Ovary (tissue), 3 donors: ENCODE measurements around the gene PPP1R37.

Experiments
- CTCF ChIP-seq, 3 donors: fragments of 450-650 bp in 2 of 3; fragments of 200-600 bp in 1 of 3; IDR thresholded peaks; one replicate each; pipeline versions ENCODE4 v1.5.1 to v1.8.0; 2016 to 2022; ENCODE audit warnings: antibody characterized with exemption in 3 of 3, mild to moderate bottlenecking in 1 of 3
- EP300 ChIP-seq: sonication (generic); formaldehyde crosslinking; IDR thresholded peaks from one replicate; pipeline ENCODE4 v1.6.1; 2017; ENCODE audit warnings: antibody characterized with exemption
- POLR2A ChIP-seq: fragments of 450-650 bp; IDR thresholded peaks from one replicate; pipeline ENCODE4 v1.6.1; 2017; ENCODE audit warnings: antibody characterized with exemption, mild to moderate bottlenecking, moderate library complexity
- donor health status: DM: no; HTN: no; CAD: no.

GRCh38 chr19:45179072-45179891 lies 86.3 kb downstream of the PPP1R37 start:
- TF ChIP-seq POLR2A (no peak), CTCF (IDR thresholded peaks at IDR 0.05) (no peak), EP300 (no peak)
